CD4-positive, alpha-beta T cell treated with Interleukin-17A for 4 hours (primary cell): ENCODE measurements around the gene HS1BP3.

Experiments
- DNase-seq: peaks from one replicate; pipeline ENCODE4 v3.0.0-alpha.2; 2020; ENCODE audit warnings: mixed read lengths

Gene HS1BP3

GRCh38 chr2:20674309-20674965, 23.5 kb upstream of the HS1BP3 start:
- no peak for DNase-seq

DNA sequence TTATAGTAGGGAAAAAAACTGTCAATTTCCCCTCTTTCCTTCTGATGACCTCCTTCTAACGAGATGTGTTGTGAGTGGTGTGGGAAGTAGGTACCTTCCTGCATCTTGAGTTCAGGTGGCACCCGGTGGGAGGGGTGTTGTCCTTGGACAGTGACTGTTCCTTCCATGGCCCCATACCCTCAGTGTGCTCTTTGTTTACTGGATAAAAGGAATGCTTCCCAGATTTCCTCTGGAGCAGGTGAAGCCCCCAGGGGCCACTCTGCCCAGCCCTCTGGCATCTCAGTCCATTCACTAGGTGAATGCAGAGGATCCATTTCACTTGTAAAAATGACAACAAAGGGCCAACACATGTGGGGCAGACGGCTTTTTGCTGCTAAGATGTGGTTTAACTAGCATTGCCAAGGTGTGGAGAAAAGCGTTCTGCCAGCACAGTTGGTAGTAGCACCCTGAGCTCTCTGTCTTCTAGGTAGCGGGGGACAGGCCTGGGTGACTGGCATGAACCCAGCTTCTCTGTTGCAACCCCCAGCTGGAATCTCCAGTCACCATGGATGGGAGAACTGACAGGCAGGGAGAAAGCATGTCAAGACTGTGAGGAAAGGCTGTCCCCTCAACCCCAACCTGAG, 22.9 kb upstream of the HS1BP3 start:
- DNase-seq: no peak

DNA sequence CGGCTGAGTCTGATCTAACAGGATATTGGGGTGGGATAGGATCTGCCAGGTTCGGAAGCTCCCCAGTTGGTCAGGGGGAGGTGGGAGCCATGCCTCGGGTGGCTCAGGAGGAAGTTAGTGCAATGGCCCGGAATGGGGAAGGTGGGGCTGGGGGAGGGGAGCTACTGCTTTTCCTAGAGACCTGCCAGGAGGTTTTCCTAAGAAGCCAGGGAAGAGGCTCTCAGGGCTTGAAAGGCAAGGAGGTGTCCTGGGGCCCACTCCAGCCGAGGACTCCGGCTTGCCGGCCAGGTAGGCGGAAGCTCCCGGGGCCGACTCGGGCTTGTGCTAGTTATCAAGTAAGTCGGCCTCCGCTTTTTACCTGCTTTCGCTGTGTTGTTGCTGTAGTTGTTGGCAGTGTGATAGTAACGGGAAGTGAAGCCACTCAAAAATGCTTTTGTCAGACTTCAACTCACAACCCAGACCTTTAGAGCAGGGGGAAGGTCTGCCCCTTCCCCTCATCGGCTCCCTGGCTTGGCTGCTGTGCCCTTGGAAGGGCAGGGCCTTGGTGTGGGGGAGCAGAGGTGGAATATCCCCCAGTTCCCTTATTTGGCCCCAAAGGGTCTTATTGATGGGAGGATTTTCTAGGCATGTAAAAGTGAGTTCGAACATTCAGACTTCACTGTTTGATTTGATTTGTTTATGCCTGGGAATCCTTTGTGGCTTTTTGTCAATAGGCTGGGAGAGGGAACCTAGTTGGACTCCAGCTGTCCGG, 21.5 kb upstream of the HS1BP3 start:
- DNase-seq: no peak

GRCh38 chr2:20671736-20672080, 20.8 kb upstream of the HS1BP3 start:
- no peak for DNase-seq

- DNase-seq: no peak
These were observed 20.3 kb upstream of the HS1BP3 start for GRCh38 chr2:20671036-20671735.

- DNase-seq: no peak
These were observed 19.6 kb upstream of the HS1BP3 start for GRCh38 chr2:20670315-20671035.

DNA sequence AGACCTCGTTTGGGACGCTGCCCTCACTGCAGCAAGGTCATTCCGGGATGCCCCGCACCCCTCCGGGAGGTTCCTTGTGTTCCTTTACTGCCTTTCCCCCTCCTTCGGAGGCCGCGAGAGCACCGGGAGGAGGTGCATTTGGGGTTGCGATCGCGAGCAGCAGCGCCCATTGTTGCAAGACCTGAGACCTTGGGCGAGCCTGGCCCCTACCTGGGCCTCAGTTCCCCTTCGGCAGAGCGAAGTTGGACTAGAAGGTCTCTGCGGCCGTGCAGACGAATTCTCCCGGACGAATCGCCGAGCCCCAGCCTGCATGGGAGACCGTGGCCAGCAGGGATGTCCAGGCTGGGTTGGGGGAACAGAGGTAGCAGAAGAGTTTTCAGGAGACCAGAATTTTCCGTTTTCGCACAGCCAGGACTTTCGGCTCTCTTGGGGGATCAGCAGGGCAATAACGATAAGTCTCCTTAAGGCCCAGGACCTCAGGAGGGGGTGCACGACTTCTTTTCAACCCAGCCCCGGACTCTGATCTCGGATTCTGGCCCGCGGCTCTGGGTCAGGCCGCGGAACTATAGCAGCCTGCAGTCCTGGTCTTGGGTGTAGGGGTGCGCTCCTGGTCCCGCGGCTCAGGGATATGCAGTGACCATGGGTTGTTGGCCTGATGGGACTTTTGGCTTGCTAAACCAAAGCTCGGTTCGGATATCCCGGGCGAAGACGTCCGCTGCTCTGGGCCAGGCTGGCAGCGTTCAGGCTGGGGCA, 18.8 kb upstream of the HS1BP3 start:
- DNase-seq: no peak

DNA sequence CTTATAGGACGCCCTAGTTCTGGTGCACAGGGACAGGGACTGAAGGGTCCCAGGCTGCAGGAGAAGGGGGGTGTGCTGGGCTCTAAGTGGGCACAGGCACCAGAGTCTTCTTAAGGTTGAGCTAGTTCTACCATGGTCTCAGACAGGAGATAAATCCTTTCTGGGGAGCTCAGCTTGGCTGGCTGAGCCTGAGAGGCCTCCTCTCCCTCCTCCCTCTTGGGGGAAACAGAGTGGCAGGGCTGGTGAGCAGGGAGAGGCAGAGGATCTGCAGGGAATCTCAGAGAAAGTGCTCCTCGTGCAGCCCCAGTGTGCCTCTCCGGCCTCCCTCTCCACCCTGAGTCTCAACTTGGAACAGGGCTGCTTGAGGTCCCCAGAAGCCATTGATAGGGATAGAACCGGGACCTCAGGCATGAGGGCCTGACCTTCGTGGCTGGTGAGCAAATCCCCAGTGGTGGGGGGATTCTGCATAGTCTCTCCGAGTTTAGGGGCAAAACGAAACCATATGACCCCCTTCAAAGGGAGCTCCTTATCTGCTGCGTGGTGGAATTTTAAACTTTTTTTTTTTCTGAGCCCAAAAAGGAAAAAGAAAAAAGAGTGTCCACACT, 18.1 kb upstream of the HS1BP3 start:
- DNase-seq: no peak

- no peak for DNase-seq
These were observed 17.6 kb upstream of the HS1BP3 start for GRCh38 chr2:20668451-20668850.

- DNase-seq: no peak
These were observed 16.9 kb upstream of the HS1BP3 start for GRCh38 chr2:20667531-20668401.

GRCh38 chr2:20667151-20667530, 16.2 kb upstream of the HS1BP3 start:
- peak; percentile 21 for DNase-seq

GRCh38 chr2:20666304-20667150, 15.6 kb upstream of the HS1BP3 start, which contains the start of gene GDF7:
Gene GDF7, plus strand, starts transcription at chr2:20667144. Its CDS starts 96 bp downstream, at chr2:20667240.
- peak; percentile 28 for DNase-seq

DNA sequence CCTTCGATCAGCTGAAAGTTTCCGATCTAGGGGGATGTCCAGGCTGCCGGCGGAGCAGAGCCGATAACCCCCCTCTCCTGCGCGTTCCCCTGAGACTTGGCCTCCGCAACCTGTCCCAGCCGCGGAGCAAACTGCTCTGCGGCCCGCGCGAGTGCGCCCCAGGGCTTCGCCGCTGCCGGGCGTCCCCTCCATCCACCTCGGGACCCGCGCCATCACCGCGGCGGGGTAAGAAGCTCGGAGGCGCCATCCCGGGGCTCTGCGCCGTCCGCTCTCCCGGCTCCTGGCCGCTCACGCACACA, 15.1 kb upstream of the HS1BP3 start:
- no peak for DNase-seq

DNA sequence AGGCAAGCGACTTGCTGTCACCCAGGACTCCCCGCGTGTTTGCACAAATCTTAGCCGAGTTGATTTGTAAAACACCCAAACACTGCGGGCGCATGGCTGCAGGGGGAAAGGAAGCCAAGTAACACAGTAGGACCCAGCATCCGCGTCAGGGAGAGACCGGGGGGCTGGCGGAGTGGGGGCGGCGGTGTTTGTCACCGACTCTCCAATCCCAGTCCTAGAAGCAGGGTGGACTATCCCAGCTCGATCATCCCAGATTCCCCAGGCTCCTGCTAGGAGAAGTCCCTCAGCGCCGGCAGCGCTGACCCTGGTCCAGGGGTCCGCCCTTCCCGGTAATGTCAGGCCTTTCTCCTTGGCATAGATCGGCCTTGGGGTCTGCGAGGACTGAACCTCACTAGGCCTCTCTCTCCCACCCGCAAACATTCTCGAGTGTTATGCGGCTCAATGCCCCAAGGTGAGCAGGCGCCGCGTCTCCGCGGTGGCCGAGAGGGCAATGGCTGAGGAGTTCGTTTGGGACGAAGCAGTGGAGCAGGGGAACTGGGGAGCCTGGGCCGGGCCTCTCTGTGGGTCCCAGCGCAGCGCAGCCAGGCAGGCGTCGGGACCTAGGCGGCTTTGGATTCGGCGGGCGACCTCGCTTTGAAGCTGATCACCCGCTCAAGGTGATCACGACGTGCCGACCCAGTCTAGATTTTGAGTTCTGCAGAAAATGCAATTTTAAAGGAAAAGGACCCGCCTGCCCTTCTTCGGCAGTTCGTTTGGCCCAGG, 14.5 kb upstream of the HS1BP3 start:
- DNase-seq: no peak

- no peak for DNase-seq
These were observed 13.7 kb upstream of the HS1BP3 start for GRCh38 chr2:20664431-20665242.

DNA sequence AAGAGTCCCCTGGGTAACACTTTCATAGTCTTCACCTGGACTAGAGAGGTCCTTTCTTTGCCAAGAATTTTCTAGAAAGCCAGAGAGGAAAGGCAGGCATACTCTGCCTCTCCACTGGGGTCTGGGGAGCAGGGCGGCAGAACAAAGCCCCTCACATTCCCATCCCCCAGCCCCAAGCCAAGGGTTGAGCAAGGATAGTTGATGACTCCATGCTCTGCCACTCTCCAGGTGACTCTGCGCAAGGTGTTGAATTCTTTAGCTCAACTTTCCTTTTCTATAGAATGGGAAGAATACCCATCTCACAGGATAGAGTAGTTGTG, 13.1 kb upstream of the HS1BP3 start:
- no peak for DNase-seq

DNA sequence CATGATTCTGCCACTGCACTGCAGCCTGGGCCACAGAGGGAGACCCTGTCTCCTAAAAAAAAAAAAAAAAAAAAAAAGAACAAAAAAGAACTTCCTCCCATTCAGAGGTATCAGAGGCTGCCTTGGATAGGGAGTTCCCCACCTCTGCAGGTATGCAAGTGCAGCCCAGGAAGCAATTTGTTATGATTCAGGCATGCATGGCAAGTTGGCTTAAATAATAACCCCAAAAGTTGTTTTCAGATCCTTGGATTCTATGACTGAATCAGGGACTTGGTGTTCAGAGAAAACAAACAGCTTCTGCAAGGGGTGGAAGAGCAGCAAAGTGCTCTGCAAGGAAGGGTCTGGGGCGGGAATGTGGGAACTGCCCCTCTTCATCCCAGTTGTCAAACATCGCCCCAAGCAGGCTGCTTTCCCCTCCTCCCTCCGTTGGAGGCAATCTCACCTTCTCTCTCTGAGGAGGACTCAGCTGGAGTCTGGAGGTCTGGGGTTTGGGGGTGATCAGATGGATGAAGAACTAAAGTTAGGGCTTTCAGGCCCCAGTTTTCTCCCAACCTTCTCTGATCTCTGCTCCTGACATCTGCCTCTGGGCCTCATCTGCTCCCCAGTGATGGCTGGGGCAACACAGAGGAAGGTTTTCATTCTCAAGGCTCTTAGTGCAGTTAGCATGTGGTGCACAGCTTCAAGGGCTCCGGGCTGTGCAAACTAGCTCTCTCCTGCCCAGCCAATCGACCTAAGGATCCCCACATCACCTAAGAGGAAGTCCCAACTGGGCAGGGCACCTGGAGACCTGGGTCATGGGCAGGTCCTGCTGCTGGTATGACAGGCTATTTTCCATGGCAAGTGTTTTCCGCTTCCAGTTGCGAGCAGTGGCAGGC, 12.5 kb upstream of the HS1BP3 start:
- DNase-seq: no peak
